Liver (tissue), 9 donors: Measurements from ENCODE around the gene SGPP2. TPM values are rescaled to one million over a fixed set of nuclear protein-coding genes. Genes with fewer than 3 reads are reported as not detected.

Experiments used
- DNase-seq: peaks from one replicate; pipeline ENCODE4 v3.0.0-alpha.2; 2017; ENCODE audit warnings: low spot score
- H3K27ac ChIP-seq, 2 donors: one replicate each; pipeline ENCODE4 v1.7.0; 2013; ENCODE audit warnings: inconsistent platforms in 2 of 2, low read length in 2 of 2, control low read depth in 1 of 2, low read depth in 1 of 2, mild to moderate bottlenecking in 1 of 2
- H3K27me3 ChIP-seq, 4 donors: one replicate each; pipeline versions ENCODE4 v1.6.1 to v1.7.0; 2013; ENCODE audit warnings: low read length in 3 of 4, inconsistent platforms in 1 of 4, mild to moderate bottlenecking in 1 of 4, moderate library complexity in 1 of 4; ENCODE audit not compliant: control insufficient read depth in 4 of 4, insufficient read depth in 4 of 4
- H3K36me3 ChIP-seq, 4 donors: one replicate each; pipeline versions ENCODE4 v1.6.1 to v1.7.0; 2013; ENCODE audit warnings: low read length in 3 of 4, mild to moderate bottlenecking in 3 of 4, low read depth in 1 of 4, moderate library complexity in 1 of 4; ENCODE audit not compliant: control insufficient read depth in 4 of 4, insufficient read depth in 3 of 4
- H3K4me1 ChIP-seq, 4 donors: one replicate each; pipeline versions ENCODE4 v1.6.1 to v1.7.0; 2013; ENCODE audit warnings: low read length in 3 of 4, mild to moderate bottlenecking in 3 of 4, moderate library complexity in 1 of 4; ENCODE audit not compliant: control insufficient read depth in 4 of 4, insufficient read depth in 4 of 4
- H3K4me3 ChIP-seq, 3 donors: one replicate each; pipeline versions ENCODE4 v1.6.1 to v1.7.0; 2013; ENCODE audit warnings: low read length in 3 of 3, control low read depth in 1 of 3, low read depth in 1 of 3, mild to moderate bottlenecking in 1 of 3
- H3K9ac ChIP-seq, 2 donors: one replicate each; pipeline ENCODE4 v1.7.0; 2013; ENCODE audit warnings: low read length in 2 of 2, mild to moderate bottlenecking in 2 of 2, moderate library complexity in 2 of 2, control low read depth in 1 of 2, low read depth in 1 of 2
- H3K9me3 ChIP-seq, 4 donors: one replicate each; pipeline versions ENCODE4 v1.6.1 to v1.7.0; 2013; ENCODE audit warnings: low read length in 3 of 4; ENCODE audit not compliant: control insufficient read depth in 4 of 4
- EGR1 ChIP-seq, 2 donors: IDR thresholded peaks; 2 replicates each; pipeline ENCODE4 v1.6.1; 2016 to 2018; ENCODE audit warnings: antibody characterized with exemption in 2 of 2, low read depth in 2 of 2
- FOXA1 ChIP-seq: IDR thresholded peaks from 2 replicates; pipeline ENCODE4 v1.6.1; 2016; ENCODE audit warnings: antibody characterized with exemption
- FOXA2 ChIP-seq: IDR thresholded peaks from 2 replicates; pipeline ENCODE4 v1.6.1; 2016; ENCODE audit warnings: antibody characterized with exemption
- GABPA ChIP-seq, 2 donors: IDR thresholded peaks in 1 of 2; conservative IDR thresholded peaks in 1 of 2; 2 replicates each; pipeline ENCODE4 v1.6.1; 2016; ENCODE audit warnings: antibody characterized with exemption in 2 of 2, mild to moderate bottlenecking in 1 of 2, moderate library complexity in 1 of 2
- HNF4A ChIP-seq, 2 donors: conservative IDR thresholded peaks; 2 replicates each; pipeline ENCODE4 v1.6.1; 2016; ENCODE audit warnings: antibody characterized with exemption in 2 of 2, mild to moderate bottlenecking in 2 of 2
- HNF4G ChIP-seq: IDR thresholded peaks from 2 replicates; pipeline ENCODE4 v1.6.1; 2016; ENCODE audit warnings: antibody characterized with exemption
- JUND ChIP-seq, 2 donors: IDR thresholded peaks; 2 replicates each; pipeline ENCODE4 v1.6.1; 2016; ENCODE audit warnings: antibody characterized with exemption in 2 of 2
- NR2F2 ChIP-seq: IDR thresholded peaks from 2 replicates; pipeline ENCODE4 v1.6.1; 2016; ENCODE audit warnings: antibody characterized with exemption
- RXRA ChIP-seq, 2 donors: IDR thresholded peaks; 2 replicates each; pipeline ENCODE4 v1.6.1; 2017 to 2018; ENCODE audit warnings: antibody characterized with exemption in 2 of 2, mild to moderate bottlenecking in 1 of 2
- SP1 ChIP-seq: IDR thresholded peaks from 2 replicates; pipeline ENCODE4 v1.6.1; 2018; ENCODE audit warnings: antibody characterized with exemption, mild to moderate bottlenecking
- TAF1 ChIP-seq: conservative IDR thresholded peaks from 2 replicates; pipeline ENCODE4 v1.6.1; 2016; ENCODE audit warnings: antibody characterized with exemption, mild to moderate bottlenecking
- WGBS: extraction: QIAGEN DNeasy Blood & Tissue Kit; methylation state at CpG from one replicate; pipeline ENCODE4 v1.1.7; 2013; 5-methylcytosine and 5-hydroxymethylcytosine counted together
- polyA plus RNA-seq, 2 donors: library from polyadenylated mRNA; stranded (reverse) in 1 of 2; unstranded in 1 of 2; fragments of 200-250 nt in 1 of 2; fragments of >200 nt in 1 of 2; fragmentation: Nextera tagmentation in 1 of 2; extraction: Ambion mirVana in 1 of 2; gene quantifications; one replicate each; pipeline versions ENCODE4 v1.2.1 to v1.2.3, GENCODE V29; 2013 to 2015
- total RNA-seq, 2 donors: library from RNA; depleted of rRNA; stranded (reverse); fragments of >200 nt; gene quantifications; one replicate each; pipeline ENCODE4 v1.2.3, GENCODE V29; 2014
- TF ChIP-seq, protein P1 (sequence below): fragments of 150-350 bp; IDR thresholded peaks from 2 replicates; pipeline ENCODE4 v1.5.1; 2017; ENCODE audit warnings: improper control_type of control experiment, low read depth, low read length; ENCODE audit not compliant: missing input control
- TF ChIP-seq, protein P2 (sequence below): IDR thresholded peaks from 2 replicates; pipeline ENCODE4 v1.6.1; 2016; ENCODE audit warnings: antibody characterized with exemption, mild to moderate bottlenecking
- TF ChIP-seq, protein P3 (sequence below): IDR thresholded peaks from 2 replicates; pipeline ENCODE4 v1.6.1; 2016; ENCODE audit warnings: antibody characterized with exemption
- donor health status: healthy.
- donor health status: healthy.
- donor health status: healthy.
- donor health status: healthy.
- donor health status: healthy.

Gene SGPP2, protein sequence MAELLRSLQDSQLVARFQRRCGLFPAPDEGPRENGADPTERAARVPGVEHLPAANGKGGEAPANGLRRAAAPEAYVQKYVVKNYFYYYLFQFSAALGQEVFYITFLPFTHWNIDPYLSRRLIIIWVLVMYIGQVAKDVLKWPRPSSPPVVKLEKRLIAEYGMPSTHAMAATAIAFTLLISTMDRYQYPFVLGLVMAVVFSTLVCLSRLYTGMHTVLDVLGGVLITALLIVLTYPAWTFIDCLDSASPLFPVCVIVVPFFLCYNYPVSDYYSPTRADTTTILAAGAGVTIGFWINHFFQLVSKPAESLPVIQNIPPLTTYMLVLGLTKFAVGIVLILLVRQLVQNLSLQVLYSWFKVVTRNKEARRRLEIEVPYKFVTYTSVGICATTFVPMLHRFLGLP
- total RNA-seq (under 1 TPM in 1 of 2 donors, not detected in 1; 0.33 TPM), polyA plus RNA-seq (under 1 TPM; 0.16 to 0.31 TPM)

DNA sequence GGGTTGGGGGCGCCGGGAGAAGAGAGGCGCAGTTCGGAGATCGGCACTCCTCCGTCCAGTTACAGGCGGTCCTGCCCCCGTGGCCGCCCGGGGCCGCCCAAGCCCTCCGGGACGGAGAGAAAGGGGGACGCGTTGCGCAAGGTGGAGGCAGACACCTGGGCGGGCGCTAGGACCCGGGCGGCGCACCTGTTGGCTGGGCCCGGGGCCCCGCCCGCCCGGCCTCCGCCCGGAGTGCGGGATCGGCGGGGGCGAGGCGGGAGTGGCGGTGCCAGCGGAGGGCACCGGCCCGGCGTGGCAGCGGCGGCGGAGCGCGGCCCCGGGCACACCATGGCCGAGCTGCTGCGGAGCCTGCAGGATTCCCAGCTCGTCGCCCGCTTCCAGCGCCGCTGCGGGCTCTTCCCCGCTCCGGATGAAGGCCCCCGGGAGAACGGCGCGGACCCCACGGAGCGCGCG lies at the start of gene SGPP2:
Gene SGPP2, plus strand, starts transcription at position 268 of the 453 bp plus-strand sequence. Its CDS starts 60 bp downstream, at position 328.
- Histone ChIP-seq H3K4me1 (peaks cover 0 to 10% (median 5%) of the 10 kb centered on the region in 4 donors), H3K27me3 (peaks cover 0 to 12% (median 6%) of the 10 kb centered on the region in 4 donors), H3K9me3 (no peaks in the 10 kb centered on the region), H3K36me3 (no peaks in the 10 kb centered on the region), H3K4me3 (peak within 1 kb of the TSS in 1 of 3 donors; percentile 55), H3K9ac (no peak within 1 kb of the TSS), H3K27ac (no peak within 1 kb of the TSS)
- TF ChIP-seq FOXA1 (no peak), EGR1 (IDR thresholded peaks at IDR 0.05; ENCODE audit: low read depth in 2 of 2) (no peak), JUND (IDR thresholded peaks at IDR 0.05) (no peak), NR2F2 (no peak), HNF4A (conservative IDR thresholded peaks at IDR 0.05) (no peak), RXRA (IDR thresholded peaks at IDR 0.05) (no peak), SP1 (no peak), GABPA (IDR thresholded peaks at IDR 0.05 in 1 of 2, conservative IDR thresholded peaks at IDR 0.05 in 1 of 2) (no peak), FOXA2 (no peak), HNF4G (no peak)
- TF ChIP-seq, protein P1, sequence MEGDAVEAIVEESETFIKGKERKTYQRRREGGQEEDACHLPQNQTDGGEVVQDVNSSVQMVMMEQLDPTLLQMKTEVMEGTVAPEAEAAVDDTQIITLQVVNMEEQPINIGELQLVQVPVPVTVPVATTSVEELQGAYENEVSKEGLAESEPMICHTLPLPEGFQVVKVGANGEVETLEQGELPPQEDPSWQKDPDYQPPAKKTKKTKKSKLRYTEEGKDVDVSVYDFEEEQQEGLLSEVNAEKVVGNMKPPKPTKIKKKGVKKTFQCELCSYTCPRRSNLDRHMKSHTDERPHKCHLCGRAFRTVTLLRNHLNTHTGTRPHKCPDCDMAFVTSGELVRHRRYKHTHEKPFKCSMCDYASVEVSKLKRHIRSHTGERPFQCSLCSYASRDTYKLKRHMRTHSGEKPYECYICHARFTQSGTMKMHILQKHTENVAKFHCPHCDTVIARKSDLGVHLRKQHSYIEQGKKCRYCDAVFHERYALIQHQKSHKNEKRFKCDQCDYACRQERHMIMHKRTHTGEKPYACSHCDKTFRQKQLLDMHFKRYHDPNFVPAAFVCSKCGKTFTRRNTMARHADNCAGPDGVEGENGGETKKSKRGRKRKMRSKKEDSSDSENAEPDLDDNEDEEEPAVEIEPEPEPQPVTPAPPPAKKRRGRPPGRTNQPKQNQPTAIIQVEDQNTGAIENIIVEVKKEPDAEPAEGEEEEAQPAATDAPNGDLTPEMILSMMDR, result no peak
- TF ChIP-seq, protein P2, sequence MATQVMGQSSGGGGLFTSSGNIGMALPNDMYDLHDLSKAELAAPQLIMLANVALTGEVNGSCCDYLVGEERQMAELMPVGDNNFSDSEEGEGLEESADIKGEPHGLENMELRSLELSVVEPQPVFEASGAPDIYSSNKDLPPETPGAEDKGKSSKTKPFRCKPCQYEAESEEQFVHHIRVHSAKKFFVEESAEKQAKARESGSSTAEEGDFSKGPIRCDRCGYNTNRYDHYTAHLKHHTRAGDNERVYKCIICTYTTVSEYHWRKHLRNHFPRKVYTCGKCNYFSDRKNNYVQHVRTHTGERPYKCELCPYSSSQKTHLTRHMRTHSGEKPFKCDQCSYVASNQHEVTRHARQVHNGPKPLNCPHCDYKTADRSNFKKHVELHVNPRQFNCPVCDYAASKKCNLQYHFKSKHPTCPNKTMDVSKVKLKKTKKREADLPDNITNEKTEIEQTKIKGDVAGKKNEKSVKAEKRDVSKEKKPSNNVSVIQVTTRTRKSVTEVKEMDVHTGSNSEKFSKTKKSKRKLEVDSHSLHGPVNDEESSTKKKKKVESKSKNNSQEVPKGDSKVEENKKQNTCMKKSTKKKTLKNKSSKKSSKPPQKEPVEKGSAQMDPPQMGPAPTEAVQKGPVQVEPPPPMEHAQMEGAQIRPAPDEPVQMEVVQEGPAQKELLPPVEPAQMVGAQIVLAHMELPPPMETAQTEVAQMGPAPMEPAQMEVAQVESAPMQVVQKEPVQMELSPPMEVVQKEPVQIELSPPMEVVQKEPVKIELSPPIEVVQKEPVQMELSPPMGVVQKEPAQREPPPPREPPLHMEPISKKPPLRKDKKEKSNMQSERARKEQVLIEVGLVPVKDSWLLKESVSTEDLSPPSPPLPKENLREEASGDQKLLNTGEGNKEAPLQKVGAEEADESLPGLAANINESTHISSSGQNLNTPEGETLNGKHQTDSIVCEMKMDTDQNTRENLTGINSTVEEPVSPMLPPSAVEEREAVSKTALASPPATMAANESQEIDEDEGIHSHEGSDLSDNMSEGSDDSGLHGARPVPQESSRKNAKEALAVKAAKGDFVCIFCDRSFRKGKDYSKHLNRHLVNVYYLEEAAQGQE, result no peak
- TF ChIP-seq, protein P3, sequence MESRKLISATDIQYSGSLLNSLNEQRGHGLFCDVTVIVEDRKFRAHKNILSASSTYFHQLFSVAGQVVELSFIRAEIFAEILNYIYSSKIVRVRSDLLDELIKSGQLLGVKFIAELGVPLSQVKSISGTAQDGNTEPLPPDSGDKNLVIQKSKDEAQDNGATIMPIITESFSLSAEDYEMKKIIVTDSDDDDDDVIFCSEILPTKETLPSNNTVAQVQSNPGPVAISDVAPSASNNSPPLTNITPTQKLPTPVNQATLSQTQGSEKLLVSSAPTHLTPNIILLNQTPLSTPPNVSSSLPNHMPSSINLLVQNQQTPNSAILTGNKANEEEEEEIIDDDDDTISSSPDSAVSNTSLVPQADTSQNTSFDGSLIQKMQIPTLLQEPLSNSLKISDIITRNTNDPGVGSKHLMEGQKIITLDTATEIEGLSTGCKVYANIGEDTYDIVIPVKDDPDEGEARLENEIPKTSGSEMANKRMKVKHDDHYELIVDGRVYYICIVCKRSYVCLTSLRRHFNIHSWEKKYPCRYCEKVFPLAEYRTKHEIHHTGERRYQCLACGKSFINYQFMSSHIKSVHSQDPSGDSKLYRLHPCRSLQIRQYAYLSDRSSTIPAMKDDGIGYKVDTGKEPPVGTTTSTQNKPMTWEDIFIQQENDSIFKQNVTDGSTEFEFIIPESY, result no peak
- no peak for DNase-seq
- 5% methylated on average over 61 of the region's 61 CpGs for WGBS

DNA sequence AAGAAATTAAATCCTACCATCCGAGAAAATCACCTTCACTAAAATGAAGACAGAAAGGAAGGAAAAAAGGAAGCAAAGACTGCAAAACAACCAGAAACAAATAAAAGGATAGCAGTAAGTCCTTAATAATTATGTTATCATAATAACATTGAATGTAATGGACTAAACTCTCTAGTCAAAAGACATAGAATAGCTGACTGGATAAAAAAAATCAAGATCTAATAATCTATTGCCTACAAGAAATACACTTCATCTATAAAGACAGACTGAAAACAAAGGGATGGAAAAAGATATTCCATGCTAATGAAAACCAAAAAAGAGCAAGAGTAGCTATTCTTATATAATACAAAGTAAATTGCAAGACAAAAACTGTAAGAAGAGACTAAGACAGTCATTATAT lies 48.5 kb upstream of the SGPP2 start:
- no peaks in the 10 kb centered on the region for H3K36me3 ChIP-seq
- no peak for DNase-seq
- 82% methylated on average over 1 of the region's 1 CpG for WGBS
- no peak overlapping the region for H3K27ac ChIP-seq
- no peaks in the 10 kb centered on the region for H3K9me3 ChIP-seq
- H3K27me3 ChIP-seq, result peaks cover 0 to 4% (median 0%) of the 10 kb centered on the region in 4 donors
- TF ChIP-seq FOXA2 (no peak), HNF4G (no peak), TAF1 (no peak)
- H3K4me1 ChIP-seq, result no peaks in the 10 kb centered on the region
- H3K9ac ChIP-seq, result no peak overlapping the region
- no peak overlapping the region for H3K4me3 ChIP-seq
